HG02943 (cell line): Measurements from ENCODE around the gene STOX2.

Experiments
- ATAC-seq: cut with Tn5 transposase; IDR thresholded peaks from one replicate; pipeline ENCODE4 v1.9.1; 2021; ENCODE audit warnings: mild to moderate bottlenecking, low read depth, moderate library complexity; ENCODE audit not compliant: unreplicated experiment

The STOX2 gene

GRCh38 chr4:183977707-183978106, 72.6 kb downstream of the STOX2 start:
- ATAC-seq = no peak

- no peak for ATAC-seq
Measured at GRCh38 chr4:183984566-183984965, 79.5 kb downstream of the STOX2 start.

- ATAC-seq = no peak
Measured at GRCh38 chr4:183985786-183986185, 80.7 kb downstream of the STOX2 start.

GRCh38 chr4:183986291-183986970, 81.3 kb downstream of the STOX2 start:
- ATAC-seq = no peak

- no peak for ATAC-seq
Measured at GRCh38 chr4:183986971-183987946, 82.2 kb downstream of the STOX2 start.

- ATAC-seq = no peak
Measured at GRCh38 chr4:183987987-183988392, 82.9 kb downstream of the STOX2 start.

- no peak for ATAC-seq
Measured at GRCh38 chr4:183988874-183989273, 83.8 kb downstream of the STOX2 start.

GRCh38 chr4:183989461-183989860, 84.4 kb downstream of the STOX2 start:
- ATAC-seq = no peak

GRCh38 chr4:183989931-183990330, 84.8 kb downstream of the STOX2 start:
- ATAC-seq = no peak

GRCh38 chr4:183993676-183994075, 88.6 kb downstream of the STOX2 start:
- no peak for ATAC-seq

- no peak for ATAC-seq
Measured at GRCh38 chr4:183995570-183995969, 90.5 kb downstream of the STOX2 start.

GRCh38 chr4:183996868-183997267, 91.8 kb downstream of the STOX2 start:
- ATAC-seq = no peak

- no peak for ATAC-seq
Measured at GRCh38 chr4:183999435-183999834, 94.3 kb downstream of the STOX2 start.

- no peak for ATAC-seq
Measured at GRCh38 chr4:184000457-184001396, 95.6 kb downstream of the STOX2 start.

GRCh38 chr4:184003433-184003832, 98.3 kb downstream of the STOX2 start:
- no peak for ATAC-seq

GRCh38 chr4:184007891-184008290, 102.8 kb downstream of the STOX2 start:
- ATAC-seq = no peak

GRCh38 chr4:184010696-184011095, 105.6 kb downstream of the STOX2 start:
- no peak for ATAC-seq

GRCh38 chr4:184011826-184012380, 106.8 kb downstream of the STOX2 start:
- no peak for ATAC-seq

GRCh38 chr4:184012937-184013336, 107.8 kb downstream of the STOX2 start:
- no peak for ATAC-seq

GRCh38 chr4:184014301-184014700, 109.2 kb downstream of the STOX2 start:
- no peak for ATAC-seq
